Measurements from ENCODE around the gene NTSR1.
A peak's percentile ranks its signal among the peaks of the same experiment; 100 is the strongest.

NTSR1 gene

DNA sequence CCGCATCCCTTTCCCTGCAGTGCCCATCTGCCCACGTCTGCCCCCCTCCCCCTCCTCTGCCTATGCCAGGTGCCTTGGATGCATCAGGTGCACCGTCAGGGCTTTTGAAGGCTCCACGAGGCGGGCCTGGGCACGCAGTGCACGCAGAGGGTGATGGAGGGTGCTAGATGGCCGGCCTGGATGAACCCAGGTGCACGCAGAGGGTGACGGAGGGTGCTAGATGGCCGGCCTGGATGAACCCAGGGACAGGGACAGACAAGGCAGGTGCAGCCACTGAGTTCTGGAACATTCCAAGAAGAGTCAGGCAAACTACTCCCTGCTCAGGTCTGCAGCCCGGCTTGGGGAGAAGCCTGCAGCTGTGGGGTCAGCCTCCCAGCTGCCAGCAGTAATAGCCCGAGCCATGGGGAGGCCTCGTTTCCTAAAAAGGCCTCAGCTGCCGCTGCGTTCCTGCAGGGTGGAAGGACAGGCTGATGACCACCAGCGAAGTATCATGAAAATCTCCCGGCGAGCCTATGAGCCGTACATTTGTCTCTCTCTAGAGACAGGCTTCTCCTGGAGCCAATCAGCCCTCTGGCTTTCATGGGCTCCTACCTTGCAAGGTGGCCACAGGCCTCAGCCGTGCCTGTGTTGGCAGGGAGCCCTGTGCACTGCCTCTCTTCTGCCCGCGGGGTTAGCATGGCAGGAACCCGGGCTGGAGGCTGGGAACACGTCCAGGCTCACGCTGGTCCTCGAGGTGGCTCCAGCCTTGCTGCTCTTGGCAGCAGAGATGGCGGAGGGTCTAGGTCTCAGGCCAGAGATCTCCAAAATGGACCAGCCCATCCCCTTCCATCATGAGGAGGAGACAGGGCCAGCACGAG, 29.6 kb downstream of the NTSR1 start:
- no peak for DNase-seq (ENCODE audit: low read depth in 1 of 2, low spot score in 1 of 2)
- no peak for TF ChIP-seq JUND (IDR thresholded peaks at IDR 0.05; ENCODE audit: low read depth)
- in situ Hi-C loops (cut with HindIII; ENCODE audit: low pct_unique_long_range_greater_than_20kb, low sequenced_read_pairs), result no loop called here

DNA sequence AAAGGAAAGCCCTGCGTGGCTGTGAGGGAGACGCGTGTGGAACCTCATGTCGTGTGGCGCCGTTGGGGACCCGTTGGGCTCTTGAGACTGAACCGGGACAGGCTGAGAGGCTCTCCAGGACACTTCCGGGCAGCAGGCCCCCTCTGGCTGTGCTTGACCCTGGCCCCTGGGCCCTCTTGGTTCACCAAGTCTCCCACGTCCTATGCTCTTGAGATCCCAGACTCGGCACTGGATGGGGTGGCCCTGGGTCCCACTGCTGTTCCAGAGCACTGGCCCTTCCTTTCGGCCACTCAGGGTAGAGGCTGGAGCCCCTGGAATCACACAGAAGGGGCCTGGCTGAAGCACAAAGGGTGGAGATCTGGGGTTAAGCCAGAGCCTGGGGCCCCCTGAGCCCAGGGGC, 30.4 kb downstream of the NTSR1 start:
- in situ Hi-C loops (cut with HindIII; ENCODE audit: low pct_unique_long_range_greater_than_20kb, low sequenced_read_pairs), result no loop called here
- DNase-seq (ENCODE audit: low read depth in 1 of 2, low spot score in 1 of 2), result no peak
- no peak for TF ChIP-seq JUND (IDR thresholded peaks at IDR 0.05; ENCODE audit: low read depth)

- DNase-seq (ENCODE audit: low read depth in 1 of 2, low spot score in 1 of 2), result no peak
- in situ Hi-C loops (cut with HindIII; ENCODE audit: low pct_unique_long_range_greater_than_20kb, low sequenced_read_pairs), result no loop called here
- TF ChIP-seq JUND (IDR thresholded peaks at IDR 0.05; ENCODE audit: low read depth), result no peak
Observed at GRCh38 chr20:62739581-62740285, 31.1 kb downstream of the NTSR1 start.

DNA sequence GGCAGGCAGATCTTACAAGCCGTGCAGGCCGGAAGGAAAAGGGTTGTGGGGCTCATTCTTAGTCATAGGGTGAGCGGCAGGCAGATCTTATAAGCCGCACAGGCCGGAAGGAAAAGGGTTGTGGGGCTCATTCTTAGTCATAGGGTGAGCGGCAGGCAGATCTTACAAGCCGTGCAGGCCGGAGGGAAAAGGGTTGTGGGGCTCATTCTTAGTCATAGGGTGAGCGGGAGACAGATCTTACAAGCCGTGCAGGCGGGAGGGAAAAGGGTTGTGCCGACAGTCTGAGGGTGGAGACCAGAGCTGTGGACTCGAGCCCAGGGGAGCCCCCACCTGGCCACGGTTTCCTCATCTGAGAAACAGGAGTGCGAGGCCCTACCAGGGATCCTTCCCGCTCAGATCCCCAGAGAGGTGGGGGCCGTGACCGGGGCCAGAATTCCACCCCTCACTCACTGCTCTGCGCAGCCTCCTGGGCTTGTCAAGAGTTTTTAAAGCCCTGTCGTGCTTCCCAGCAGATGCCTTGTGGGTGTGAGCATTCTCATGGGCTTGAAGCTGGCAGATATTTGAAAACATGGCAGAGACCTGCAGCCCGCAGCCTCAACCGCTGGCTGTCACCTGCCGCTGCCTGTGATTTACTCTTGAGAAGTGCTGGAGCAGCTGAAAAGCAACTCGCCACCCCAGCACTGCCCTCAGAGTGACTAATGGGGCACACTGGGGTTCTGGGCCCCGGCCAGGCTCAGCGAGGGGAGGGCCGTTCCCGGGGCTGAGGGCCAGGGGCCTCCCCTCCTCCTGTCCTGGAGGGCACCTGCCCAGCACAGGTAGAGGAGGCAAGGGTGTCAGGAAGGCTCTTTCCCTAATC, 31.9 kb downstream of the NTSR1 start:
- no peak for DNase-seq (ENCODE audit: low read depth in 1 of 2, low spot score in 1 of 2)
- in situ Hi-C loops (cut with HindIII; ENCODE audit: low pct_unique_long_range_greater_than_20kb, low sequenced_read_pairs), result no loop called here
- no peak for TF ChIP-seq JUND (IDR thresholded peaks at IDR 0.05; ENCODE audit: low read depth)

DNA sequence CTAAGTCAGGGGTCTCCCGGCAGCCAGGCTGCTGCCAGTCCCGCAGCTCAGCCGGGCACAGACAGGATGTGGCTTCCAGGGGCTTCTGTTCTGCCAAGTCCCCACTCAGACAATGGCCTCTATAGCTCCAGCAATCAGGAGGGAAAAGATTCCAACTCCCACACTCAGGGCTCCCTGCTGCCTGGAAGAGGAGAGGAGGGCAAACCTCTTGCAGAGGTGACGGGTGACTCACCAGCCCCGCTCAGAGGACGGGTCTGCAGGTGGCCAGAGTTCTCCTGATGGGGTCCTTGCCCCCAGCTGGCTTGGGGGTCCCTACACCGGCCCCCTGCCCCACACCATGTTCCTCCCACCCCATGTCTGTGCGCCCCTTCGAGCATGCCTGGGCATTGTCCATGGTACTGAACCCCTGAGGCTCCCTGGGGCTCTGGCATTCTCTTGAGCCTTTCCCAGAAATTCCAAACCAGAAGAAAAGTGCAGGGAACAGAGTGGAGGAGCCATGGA, 32.6 kb downstream of the NTSR1 start:
- in situ Hi-C loops (cut with HindIII; ENCODE audit: low pct_unique_long_range_greater_than_20kb, low sequenced_read_pairs), result no loop called here
- no peak for TF ChIP-seq JUND (IDR thresholded peaks at IDR 0.05; ENCODE audit: low read depth)
- peak in 1 of 2 experiments; percentile 53 for DNase-seq (ENCODE audit: low read depth in 1 of 2, low spot score in 1 of 2)

DNA sequence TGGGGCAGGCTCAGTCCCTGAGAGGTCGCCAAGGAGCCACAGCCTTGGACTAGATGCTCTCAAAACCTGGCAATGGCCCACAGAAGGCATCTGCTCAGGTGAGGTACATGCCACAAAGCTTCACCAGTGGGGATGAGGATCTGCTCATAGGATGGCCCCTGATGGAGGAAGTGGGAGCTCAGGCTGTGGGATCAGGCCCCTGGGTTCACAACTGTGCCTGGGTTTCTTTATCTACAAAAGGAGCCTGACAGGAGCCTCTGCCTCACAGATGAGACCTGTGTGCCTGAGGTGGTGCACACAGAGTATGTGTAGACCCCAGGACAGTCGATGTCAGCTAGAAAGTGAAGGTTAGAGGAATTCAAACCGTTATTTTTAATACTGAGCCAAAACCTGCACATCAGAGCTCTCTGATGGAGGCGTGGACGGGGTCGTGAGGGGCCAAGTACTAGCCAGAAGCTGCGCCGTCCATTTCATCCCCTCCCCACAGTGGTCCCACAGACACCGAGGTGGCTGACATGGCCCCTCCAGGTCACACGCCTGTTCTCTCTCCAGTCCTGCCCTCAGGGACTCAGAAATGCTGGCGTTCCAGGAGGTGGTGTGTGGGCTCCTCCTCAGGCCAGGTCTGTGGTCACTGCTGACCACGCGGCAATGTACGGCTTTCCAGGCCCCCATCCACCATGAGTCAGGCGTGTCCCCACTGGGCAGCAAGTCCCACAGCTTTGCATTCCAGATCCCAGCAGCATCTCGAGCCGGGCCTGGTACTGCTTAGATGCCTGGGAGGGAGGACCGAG, 33.3 kb downstream of the NTSR1 start:
- no peak for TF ChIP-seq JUND (IDR thresholded peaks at IDR 0.05; ENCODE audit: low read depth)

DNA sequence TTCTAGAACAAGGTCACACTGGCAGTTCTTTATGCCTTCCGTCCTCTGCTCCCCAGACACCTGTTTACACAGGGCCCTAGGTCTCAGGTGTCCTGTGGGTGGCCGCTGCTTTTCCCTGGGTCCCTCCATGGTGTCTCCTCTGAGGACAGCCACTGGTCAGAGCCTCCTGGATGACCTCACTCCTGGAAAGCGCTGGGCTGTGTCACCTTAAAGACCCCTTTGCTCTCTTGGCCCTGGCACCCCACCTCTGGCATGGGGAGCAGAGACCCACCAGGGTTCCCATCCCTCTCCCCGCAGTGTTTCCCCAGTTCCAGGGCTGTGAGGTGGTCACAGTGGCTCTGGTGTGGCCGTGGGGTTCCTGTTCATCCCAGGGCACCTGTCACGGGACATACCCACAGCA, 33.9 kb downstream of the NTSR1 start:
- TF ChIP-seq JUND (IDR thresholded peaks at IDR 0.05; ENCODE audit: low read depth), result no peak
- in situ Hi-C loops (cut with HindIII; ENCODE audit: low pct_unique_long_range_greater_than_20kb, low sequenced_read_pairs), result no loop called here
- DNase-seq (ENCODE audit: low read depth in 1 of 2, low spot score in 1 of 2), result no peak

More for the DNA sequence above, 33.3 kb downstream of the NTSR1 start:
- in situ Hi-C loops (cut with HindIII; ENCODE audit: low pct_unique_long_range_greater_than_20kb, low sequenced_read_pairs), result no loop called here
- DNase-seq (ENCODE audit: low read depth in 1 of 2, low spot score in 1 of 2), result no peak

DNA sequence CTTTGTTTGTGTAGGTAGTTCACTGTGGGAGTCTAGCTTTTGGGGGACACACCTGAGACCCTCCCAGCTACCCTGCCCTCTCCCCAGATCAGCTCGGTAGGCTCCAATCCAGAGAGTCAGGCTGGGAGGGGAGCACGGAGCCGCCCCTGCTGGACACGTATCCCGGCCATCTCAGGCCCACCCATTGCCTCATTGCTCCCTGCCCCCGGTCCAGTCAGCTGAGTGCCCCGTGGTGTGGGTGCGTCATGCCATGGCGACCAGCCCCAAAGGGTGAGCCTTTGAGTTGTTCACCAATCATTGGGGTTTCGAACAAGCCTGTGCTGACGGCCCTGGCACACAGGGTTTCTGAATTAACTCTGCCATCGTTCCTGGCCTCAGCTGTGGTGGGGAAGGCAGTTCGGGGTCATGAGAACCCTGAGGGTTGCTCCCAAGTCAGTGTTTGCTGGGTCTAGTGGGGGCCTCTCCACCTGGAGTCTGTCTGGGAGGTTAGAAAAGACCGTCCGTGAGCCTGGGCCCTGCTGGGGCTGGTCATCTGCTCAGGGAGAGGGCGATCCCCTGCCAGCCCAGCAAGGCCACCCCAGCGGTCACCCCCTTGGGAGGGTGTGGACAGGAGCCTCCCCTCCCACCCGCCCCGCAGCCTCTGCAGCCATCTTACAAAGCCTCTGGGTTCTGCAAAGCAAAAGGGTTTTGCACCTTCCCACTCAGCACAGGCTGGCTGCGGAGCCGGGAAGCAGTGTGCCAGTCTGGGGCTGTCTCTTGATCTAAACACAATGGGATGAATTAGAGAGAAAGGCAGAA, 34.5 kb downstream of the NTSR1 start:
- in situ Hi-C loops (cut with HindIII; ENCODE audit: low pct_unique_long_range_greater_than_20kb, low sequenced_read_pairs), result no loop called here
- TF ChIP-seq JUND (IDR thresholded peaks at IDR 0.05; ENCODE audit: low read depth), result no peak
- DNase-seq (ENCODE audit: low read depth in 1 of 2, low spot score in 1 of 2), result no peak

- TF ChIP-seq JUND (IDR thresholded peaks at IDR 0.05; ENCODE audit: low read depth), result no peak
- in situ Hi-C loops (cut with HindIII; ENCODE audit: low pct_unique_long_range_greater_than_20kb, low sequenced_read_pairs), result no loop called here
- DNase-seq (ENCODE audit: low read depth in 1 of 2, low spot score in 1 of 2), result no peak
Observed at GRCh38 chr20:62743777-62744317, 35.2 kb downstream of the NTSR1 start.

- DNase-seq (ENCODE audit: low read depth in 1 of 2, low spot score in 1 of 2), result no peak
- in situ Hi-C loops (cut with HindIII; ENCODE audit: low pct_unique_long_range_greater_than_20kb, low sequenced_read_pairs), result no loop called here
- TF ChIP-seq JUND (IDR thresholded peaks at IDR 0.05; ENCODE audit: low read depth), result no peak
Observed at GRCh38 chr20:62744741-62745191, 36.1 kb downstream of the NTSR1 start.

All from T47D (cell line).